Lower leg skin (tissue), 4 donors: ENCODE data around the gene NGB. TPM values are rescaled to one million over a fixed set of nuclear protein-coding genes. Genes with fewer than 3 reads are reported as not detected.
"Not testable (repeated sequence)": the region's sequence is repeated elsewhere in the genome, so short reads cannot be mapped to it uniquely, and the experiment has no call there.

ENCODE experiments used
- DNase-seq, 2 donors: peaks; one replicate each; pipeline ENCODE4 v3.0.0-alpha.2; 2019; ENCODE audit warnings: low spot score in 2 of 2
- H3K4me3 ChIP-seq: fragments of 200-600 bp; sonication (generic); 2 replicates; pipeline ENCODE4 v1.5.1; 2017; ENCODE audit warnings: mild to moderate bottlenecking, low read depth; ENCODE audit not compliant: poor library complexity, severe bottlenecking
- POLR2A ChIP-seq, 2 donors: fragments of 450-650 bp; IDR thresholded peaks; one replicate each; pipeline ENCODE4 v1.6.1; 2016 to 2017; ENCODE audit warnings: antibody characterized with exemption in 2 of 2, mild to moderate bottlenecking in 1 of 2, moderate library complexity in 1 of 2
- WGBS, 2 donors: methylation state at CpG; one replicate each; pipeline ENCODE4 v1.1.5; 2018; 5-methylcytosine and 5-hydroxymethylcytosine counted together
- intact Hi-C: fragments of 100-400 bp; cut with DNase I; formaldehyde crosslinking; loops from one replicate; pipeline ENCODE4 v1.15.0; 2023; ENCODE audit warnings: low total_unique reads
- total RNA-seq, 4 donors: library from RNA; depleted of rRNA; stranded (reverse); fragments of >200 nt; gene quantifications; one replicate each; pipeline ENCODE4 v1.1.0, GENCODE V29; 2016
- TF ChIP-seq, protein P1 (sequence below), 3 donors: fragments of 450-650 bp; IDR thresholded peaks; one replicate each; pipeline ENCODE4 v1.5.1; 2016; ENCODE audit warnings: antibody characterized with exemption in 3 of 3, mild to moderate bottlenecking in 3 of 3, moderate library complexity in 2 of 3

Gene NGB
- total RNA-seq, 4 donors from 2014 or later = not detected

DNA sequence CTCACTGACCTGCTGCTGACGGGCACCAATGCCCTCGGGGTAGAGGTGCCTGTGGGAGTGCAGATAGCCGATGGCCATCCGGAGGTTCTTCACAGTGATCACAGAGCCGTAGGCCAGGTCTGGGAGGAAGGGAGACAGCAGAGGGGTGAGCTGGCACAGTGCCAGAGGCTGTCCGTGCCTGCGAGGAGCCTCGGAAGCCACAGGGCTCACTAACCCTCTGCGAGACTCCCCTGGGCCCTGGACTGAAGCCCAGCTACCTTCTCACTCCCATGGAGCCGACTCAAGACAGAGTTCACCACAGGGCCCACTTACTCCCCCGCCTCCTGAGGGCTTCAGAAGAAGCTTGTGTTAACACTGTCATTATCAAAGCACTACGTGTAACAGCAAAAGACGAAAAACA, 25.1 kb upstream of the NGB start:
- H3K4me3 ChIP-seq = no peak overlapping the region
- intact Hi-C loops = no loop called here
- TF ChIP-seq, protein P1, sequence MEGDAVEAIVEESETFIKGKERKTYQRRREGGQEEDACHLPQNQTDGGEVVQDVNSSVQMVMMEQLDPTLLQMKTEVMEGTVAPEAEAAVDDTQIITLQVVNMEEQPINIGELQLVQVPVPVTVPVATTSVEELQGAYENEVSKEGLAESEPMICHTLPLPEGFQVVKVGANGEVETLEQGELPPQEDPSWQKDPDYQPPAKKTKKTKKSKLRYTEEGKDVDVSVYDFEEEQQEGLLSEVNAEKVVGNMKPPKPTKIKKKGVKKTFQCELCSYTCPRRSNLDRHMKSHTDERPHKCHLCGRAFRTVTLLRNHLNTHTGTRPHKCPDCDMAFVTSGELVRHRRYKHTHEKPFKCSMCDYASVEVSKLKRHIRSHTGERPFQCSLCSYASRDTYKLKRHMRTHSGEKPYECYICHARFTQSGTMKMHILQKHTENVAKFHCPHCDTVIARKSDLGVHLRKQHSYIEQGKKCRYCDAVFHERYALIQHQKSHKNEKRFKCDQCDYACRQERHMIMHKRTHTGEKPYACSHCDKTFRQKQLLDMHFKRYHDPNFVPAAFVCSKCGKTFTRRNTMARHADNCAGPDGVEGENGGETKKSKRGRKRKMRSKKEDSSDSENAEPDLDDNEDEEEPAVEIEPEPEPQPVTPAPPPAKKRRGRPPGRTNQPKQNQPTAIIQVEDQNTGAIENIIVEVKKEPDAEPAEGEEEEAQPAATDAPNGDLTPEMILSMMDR (IDR thresholded peaks at IDR 0.05) = no peak
- TF ChIP-seq POLR2A (IDR thresholded peaks at IDR 0.05) = no peak
- WGBS, 2 donors = 79 to 83% methylated on average over 12 to 13 of the region's 13 CpGs
- DNase-seq = no peak

DNA sequence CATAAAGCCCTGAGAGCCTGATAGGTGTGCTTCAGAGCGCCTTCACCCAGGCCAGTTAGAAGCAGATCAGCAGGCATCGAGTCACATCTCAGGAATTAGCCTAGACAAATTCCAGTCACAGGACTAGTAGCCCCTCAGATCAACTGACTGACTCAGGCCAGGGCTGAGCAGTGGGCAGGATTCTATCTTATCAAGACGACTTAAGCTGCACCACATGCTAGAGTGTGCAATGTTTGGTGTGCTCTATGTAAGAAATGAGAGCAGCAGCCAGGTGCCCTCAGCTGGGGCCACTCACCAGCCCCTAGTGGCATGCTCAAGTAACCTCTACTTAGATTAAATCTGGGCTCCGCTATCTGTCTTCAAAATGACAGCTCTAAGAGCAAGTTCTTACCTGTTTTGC, 19.7 kb upstream of the NGB start:
- DNase-seq = no peak
- TF ChIP-seq, protein P1 (IDR thresholded peaks at IDR 0.05) = no peak
- no peak for TF ChIP-seq POLR2A (IDR thresholded peaks at IDR 0.05)
- WGBS, 2 donors = 83 to 95% methylated on average over 4 of the region's 4 CpGs
- intact Hi-C loops = no loop called here
- H3K4me3 ChIP-seq = no peak overlapping the region

DNA sequence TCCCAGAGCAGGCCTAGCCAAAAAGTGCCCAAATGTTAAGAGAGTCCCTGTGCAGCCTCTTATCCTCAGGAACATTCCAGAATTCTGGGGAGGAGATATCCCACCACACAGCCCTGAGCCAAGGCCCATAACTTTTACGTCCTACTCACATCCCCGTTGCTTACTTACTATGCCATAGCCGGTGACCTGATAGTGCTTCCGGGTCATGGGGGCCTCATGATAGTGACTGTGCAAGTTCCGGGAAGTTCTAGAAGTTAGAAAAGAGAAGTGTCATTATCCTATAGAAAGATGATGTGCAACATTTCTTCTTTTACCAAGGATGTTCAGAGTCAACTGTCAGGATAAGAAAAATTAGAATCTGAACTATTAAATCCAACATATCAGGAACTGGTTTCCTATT, 15.6 kb upstream of the NGB start:
- WGBS, 2 donors = 93 to 98% methylated on average over 5 of the region's 5 CpGs
- intact Hi-C loops = no loop called here
- no peak for DNase-seq
- TF ChIP-seq, protein P1 (IDR thresholded peaks at IDR 0.05) = no peak
- no peak for TF ChIP-seq POLR2A (IDR thresholded peaks at IDR 0.05)
- no peak overlapping the region for H3K4me3 ChIP-seq

DNA sequence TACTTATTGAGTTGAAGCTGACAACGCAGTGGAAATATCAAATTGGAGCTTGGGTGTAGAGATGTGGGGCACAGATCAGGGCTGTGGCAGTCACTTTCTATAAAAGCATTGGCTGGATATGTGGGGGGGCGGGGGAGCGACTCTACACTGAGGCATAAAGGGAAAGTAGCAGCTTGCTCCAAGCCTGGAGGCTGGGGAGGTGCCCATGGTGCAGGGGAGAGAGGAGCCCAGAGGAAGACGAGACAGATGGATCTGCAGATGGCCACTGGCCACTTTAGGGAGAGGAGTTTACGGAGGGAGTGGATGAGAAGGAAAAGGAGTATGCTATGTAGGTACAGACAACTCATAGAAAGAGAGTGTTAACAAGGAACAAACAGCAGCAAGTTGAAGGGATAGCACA, 13.5 kb upstream of the NGB start:
- no peak overlapping the region for H3K4me3 ChIP-seq
- TF ChIP-seq, protein P1 (IDR thresholded peaks at IDR 0.05) = no peak
- no peak for TF ChIP-seq POLR2A (IDR thresholded peaks at IDR 0.05)
- DNase-seq = no peak
- 86 to 90% methylated on average over 5 of the region's 5 CpGs for WGBS, 2 donors
- intact Hi-C loops = no loop called here

DNA sequence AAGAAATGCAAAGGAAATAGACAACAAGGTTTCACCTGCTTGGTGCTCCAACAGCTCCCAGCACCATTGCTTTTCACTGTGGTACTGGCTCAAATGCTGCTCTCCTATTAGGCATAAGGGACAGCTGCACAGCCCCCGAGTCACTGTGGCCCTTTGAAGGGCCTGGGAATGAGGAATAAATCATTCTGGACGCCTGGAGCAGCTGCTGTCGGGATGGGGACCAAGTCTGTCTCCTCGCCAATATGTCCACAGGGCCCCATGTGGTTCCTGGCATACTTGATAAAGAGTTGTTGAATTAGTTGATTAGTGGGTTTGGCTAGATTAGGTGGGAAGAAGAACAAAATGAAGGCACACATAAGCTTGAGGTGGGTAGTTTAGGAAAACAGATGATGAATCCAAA, 13.1 kb upstream of the NGB start:
- no peak for DNase-seq
- intact Hi-C loops = no loop called here
- 82 to 89% methylated on average over 4 of the region's 4 CpGs for WGBS, 2 donors
- TF ChIP-seq, protein P1 (IDR thresholded peaks at IDR 0.05) = no peak
- no peak for TF ChIP-seq POLR2A (IDR thresholded peaks at IDR 0.05)
- no peak overlapping the region for H3K4me3 ChIP-seq

DNA sequence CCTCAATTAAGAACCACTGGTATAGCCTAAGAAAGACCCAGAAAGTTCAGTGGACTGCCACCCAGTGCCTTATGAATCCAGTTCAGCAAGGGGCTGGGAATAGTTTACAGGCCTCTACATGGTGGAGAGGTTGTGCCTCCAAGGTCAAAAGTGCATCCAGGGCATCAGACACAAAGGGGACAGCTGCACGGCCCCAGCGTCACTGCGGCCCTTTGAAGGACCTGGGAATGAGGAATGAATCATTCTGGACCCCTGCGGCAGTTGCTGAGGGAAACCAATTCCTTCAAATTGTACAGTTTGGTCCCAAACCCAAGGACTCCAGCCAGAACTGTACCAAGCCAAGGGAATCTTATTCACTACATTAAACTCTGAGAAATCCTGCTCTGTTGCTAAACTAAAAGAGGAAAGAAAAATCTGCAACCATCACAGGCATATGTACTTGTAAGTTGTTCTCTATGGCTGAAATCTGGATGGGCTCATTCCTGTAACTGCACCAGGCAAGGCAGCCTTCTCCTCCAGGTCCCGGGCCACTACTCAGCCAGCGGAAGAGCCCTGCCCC, 10.9 kb upstream of the NGB start:
- H3K4me3 ChIP-seq = no peak overlapping the region
- no peak for TF ChIP-seq POLR2A (IDR thresholded peaks at IDR 0.05)
- TF ChIP-seq, protein P1 (IDR thresholded peaks at IDR 0.05) = no peak
- 91 to 93% methylated on average over 6 of the region's 6 CpGs for WGBS, 2 donors
- no peak for DNase-seq
- intact Hi-C loops = no loop called here

DNA sequence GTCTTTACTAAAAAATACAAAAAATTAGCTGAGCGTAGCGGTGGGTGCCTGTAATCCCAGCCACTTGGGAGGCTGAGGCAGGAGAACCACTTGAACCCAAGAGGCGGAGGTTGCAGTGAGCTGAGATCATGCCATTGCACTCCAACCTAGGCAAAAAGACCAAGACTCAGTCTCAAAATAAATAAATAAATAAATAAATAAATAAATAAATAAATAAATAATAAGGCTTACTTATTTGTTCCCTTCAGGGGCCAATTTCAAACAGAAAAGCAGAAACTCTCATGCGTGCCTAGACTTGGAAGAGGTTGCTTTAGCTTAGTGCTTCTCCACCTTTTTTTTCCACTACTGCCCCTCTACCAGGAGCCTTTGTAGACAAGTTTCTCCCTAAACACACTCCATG, 9.9 kb upstream of the NGB start:
- 98 to 99% methylated on average over 4 of the region's 4 CpGs for WGBS, 2 donors

More for the DNA sequence above, 9.9 kb upstream of the NGB start:
- intact Hi-C loops, H3K4me3 ChIP-seq, DNase-seq: not testable (repeated sequence)
